Measurements from ENCODE around the gene ULK1.

The ULK1 gene

GRCh38 chr12:131893605-131894312, 663 bp upstream of the ULK1 start:
- no peak for DNase-seq

GRCh38 chr12:131894981-131895639, 688 bp downstream of the ULK1 start:
- no peak for DNase-seq

DNA sequence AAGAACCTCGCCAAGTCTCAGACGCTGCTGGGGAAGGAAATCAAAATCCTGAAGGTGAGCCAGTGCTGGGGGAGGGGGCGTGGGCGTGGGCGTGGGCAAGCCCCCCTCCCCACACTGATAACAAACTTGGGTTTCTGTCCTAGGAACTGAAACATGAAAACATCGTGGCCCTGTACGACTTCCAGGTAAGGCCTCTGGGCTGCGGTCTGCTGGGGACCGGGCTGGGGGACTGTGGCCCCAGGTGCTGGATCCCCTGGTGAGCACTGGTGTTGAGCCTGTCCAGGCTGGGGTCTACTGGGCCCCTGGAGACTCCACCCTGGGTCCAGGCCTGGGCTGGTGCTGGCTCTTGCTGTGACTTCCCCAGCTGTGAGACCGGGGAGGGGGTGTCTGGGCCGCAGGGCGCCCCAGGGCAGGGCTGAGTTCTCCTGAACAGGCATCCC, 1.2 kb downstream of the ULK1 start:
- no peak for DNase-seq

DNA sequence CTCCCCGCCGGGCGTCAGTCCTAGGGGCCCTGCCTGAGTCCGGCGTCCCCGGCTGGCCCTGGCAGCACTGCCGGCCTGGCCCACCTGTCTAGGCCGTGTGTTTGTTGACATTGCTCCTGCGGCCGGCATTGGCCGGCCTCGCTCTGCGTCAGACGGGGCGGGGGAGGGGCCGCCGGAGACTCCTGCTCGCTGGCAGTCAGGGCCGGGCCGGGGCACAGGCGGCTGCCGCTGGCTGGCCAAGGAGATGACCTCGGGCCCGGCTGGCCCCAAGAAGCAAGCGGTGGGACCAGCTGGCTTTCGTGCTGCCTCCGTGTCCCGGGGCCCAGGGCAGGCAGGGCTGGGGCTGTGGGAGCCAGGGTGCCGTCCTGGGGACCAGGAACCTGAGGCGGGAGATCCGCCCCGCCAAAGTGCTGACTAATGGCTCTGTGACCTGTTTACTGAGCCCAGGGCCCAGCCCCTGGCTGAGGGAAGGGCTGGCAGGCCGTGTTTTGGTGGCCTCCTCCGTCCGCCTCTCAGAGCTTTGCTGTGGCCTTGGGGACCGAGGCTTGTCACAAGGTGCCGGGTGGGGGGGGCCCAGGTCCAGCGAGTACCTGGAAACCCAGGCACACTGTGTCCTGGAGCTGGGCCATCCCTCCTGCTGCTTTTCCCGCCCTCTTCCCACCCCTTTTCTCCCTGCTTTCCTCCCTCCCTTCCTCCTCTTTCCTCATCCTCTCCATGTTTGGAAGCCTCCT, 1.8 kb downstream of the ULK1 start:
- no peak for DNase-seq

GRCh38 chr12:131896811-131897270, 2.4 kb downstream of the ULK1 start:
- no peak for DNase-seq

DNA sequence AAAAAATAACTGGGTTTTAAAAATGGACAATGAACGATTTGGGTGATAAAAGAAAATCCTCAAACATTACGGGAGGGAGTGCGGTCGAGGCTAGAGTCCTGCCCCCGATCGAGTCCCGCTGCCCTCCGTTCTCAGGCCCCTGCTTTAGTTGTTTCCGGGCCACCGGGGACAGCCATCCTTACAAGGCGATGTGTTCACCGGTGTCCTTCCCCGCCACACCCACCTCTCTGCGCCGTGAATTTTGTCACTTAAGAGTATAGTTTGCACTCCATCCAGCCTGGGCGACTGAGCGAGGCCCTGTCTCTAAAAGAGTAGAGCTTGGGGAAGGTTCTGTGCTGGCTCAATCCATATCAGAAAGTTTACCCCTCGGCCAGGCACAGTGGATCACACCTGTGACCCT, 2.9 kb downstream of the ULK1 start:
- DNase-seq, result no peak

- DNase-seq, result no peak
These were observed 3.5 kb downstream of the ULK1 start for GRCh38 chr12:131897875-131898274.

DNA sequence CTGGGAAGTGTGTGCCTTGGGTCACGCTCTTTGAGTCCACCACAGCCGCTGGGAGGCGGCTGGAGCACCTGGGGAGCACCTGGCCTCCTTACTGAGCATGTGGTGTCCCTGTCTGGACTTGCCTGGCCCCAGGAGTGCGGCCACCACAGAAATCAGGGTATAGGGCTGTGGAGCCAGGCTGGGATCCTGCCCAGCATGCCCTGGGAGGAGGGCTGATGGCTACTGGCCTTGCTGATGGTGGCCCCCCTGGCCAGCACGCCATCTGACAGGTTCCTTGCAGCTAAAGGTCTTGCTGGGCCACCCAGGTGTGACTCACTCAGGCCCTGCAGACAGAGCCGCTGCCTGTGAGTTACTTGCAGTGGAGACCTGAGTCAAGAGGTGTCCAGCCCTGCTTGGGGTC, 6.0 kb downstream of the ULK1 start:
- DNase-seq, result no peak

DNA sequence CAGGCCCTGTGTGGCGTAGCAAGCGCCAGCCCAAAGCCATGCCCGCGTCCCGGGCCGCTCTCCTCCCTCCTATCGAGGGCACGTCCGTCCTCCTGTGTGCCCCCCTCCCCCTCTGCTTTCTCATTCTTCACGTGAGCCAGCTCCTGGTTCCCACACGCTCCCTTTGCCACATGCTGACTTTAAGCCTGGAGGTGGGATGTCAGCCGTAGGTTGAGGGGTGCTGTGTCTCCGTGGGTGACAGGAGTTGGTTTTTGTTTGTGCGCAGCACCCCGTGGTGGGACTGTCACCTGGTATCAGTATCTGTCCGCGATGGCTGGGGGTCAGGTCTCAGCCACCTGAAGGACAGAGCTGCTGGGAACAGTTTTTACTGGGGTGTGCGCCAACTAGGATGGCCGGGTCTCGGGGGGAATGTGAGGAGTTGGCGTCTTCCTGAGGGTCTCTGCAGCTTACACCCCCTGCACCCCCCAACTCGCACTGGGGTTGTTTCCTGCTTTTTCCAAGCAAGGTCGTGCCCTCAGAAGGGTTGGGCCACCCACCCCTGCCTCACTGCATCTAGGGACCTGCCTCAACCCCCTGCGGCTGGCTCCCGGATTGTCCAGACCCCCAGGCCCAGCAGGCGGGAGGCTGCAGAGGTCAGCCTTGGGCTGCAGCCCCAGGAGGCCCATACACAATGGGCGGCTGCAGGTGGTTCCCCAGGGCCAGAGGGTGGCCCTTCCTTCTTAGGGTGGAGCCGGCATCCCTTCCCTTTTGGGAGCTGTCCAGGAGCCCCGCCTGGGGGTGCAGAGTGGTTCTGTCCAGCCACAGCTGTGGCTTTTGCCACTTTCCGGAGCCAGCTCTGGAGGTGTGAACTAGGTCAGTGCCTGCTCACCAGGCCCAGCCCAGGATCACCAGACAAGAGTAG, 7.3 kb downstream of the ULK1 start:
- no peak for DNase-seq

DNA sequence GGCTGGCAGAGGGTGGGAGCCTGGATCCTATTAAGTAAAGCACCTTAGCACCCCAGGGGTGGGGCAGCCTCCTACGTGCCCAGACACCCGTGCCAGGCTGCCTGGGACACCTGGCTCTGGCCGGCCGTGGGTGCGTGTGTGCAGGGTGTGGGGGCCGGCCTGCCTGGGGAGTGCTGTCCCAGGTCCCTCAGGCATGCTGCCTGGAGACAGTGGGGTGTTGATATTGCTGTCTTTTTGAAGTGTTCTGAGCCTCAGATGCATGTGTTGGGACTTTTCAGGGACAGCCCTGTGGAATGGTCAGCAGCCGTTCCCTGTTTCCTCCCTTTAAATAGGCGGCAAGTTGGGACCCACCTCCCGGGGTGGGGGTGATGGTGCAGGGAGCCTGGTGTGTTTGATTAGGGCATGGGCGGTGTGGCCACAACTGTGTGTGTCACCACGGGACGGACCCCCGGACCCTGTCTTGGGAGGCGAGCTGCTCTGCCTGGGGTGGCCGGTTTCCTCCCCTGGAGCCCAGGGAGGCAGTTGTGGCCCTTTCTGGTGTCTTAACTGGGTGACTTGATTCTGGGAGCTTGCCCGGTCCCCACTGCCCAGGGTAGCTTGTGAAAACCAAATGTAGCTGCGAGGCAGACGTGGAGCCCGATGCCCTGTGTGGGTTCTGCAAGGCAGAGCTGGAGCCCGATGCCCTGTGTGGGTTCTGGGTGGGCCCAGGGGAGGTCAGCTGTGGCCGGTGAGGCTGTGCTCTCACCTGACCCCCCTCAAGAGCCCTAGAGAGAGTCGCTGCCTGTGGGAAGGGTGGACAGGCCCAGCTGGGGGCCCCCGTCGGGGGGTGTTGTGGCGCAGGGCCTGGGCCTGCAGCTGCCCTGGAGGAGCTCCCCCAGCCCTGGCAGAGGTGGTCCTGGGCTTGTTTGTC, 8.2 kb downstream of the ULK1 start:
- DNase-seq, result no peak

GRCh38 chr12:131903270-131904255, 9.1 kb downstream of the ULK1 start:
- DNase-seq, result no peak

- DNase-seq, result no peak
These were observed 9.9 kb downstream of the ULK1 start for GRCh38 chr12:131904346-131904745.

GRCh38 chr12:131905081-131905629, 10.7 kb downstream of the ULK1 start:
- DNase-seq, result no peak

DNA sequence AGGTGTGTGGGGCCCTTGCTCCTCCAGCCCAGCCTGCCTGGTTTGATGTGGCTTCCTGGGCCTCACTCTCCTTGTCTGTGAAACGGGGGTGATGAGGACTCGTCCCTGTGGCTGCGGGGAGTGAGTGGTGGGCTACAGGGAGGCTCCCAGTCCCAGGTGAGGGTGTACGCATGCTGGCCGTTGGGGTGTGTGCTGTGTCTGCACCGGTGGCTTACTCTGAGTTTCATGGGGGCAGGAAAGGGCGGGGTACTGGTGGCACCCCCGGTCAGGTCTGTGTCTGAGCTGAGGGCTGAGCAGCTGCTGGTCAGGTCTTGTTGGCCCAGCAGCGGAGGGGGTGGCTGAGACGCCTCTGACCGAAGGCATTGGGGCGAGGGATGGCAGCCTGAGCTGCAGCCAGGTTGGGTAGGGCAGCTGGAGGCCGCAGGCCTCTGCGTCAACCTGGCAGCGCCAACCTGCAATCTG, 11.2 kb downstream of the ULK1 start:
- DNase-seq, result no peak

DNA sequence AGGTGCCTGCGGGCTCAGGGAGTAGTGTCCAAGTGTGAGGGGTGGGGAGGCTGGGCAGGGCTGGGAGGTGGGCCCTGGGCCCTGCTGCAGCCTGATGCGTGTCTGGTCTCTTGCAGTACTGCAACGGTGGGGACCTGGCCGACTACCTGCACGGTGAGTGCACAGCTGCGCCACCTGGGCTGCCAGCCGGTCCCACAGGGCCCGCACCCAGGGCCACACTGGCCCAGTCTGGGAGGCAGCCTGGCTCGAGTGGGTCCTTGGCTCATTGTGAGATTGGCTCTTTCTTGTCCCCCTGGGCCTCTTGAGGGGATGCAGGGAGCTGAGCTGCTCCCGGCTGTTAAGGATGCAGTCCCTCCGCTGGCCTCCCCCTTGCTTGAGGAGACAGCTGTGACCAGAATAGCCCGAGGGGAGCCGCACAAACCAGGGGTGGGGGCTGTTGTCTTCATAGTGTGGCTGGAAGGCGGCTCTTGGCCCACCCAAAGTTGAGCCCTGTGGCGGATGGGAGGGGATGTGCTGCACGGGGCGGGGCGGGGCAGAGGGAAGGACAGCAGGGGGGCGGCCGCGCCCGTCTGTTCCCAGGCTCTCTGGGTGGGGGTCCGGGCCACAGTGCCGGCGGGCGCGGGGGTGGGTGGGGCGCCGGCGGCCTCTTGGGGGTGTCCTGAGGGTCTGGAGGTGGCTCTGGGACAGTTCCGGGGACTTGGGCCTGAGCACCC, 13.1 kb downstream of the ULK1 start:
- DNase-seq, result no peak

DNA sequence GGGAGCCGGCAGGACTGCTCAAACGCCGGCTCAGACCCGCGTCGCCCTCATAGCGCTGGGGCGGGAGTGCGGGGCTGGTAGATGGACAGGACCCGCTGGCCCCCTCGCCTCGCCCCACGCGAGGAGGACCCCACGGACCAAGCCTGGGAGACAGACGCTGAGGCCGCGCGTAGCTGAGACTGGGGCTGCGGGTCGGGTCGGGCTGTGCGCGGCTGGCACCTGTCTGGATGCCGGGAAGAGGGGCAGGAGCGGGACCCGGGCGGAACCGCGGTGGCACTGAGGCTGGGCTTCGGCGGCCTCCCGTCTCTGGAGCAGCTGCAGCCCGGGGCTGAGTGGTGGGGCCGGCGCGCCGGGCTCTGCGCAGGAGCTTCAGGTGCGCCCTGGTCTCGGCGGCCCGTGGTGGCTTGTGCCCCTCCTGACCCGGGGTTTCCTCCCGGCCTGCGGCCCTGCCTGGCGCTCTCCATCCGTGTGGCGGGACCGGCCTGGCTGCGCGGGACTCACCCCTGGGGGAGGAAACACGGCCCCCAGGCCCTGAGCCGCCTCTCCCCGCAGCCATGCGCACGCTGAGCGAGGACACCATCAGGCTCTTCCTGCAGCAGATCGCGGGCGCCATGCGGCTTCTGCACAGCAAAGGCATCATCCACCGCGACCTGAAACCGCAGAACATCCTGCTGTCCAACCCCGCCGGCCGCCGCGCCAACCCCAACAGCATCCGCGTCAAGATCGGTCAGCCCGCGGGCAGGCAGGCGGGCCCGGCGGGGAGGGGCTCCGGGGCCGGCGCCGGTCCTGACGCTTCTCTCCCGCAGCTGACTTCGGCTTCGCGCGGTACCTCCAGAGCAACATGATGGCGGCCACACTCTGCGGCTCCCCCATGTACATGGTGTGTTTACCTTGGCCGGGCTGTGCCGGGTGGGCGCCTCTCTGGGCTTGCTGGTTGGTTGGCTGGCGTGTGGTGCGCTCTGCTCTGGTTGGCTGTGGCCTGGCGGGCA, 14.0 kb downstream of the ULK1 start:
- no peak for DNase-seq

- DNase-seq, result no peak
These were observed 14.8 kb downstream of the ULK1 start for GRCh38 chr12:131909081-131909751.
